Endothelial cell of umbilical vein (primary cell): ENCODE results near the gene XDH. TPM values are rescaled to one million over a fixed set of nuclear protein-coding genes. Genes with fewer than 3 reads are reported as not detected.

Experiments
- BruUV-seq: library from RNA; stranded (reverse); fragments of 400-500 nt; replicated peaks from 2 replicates; lab custom pipeline; 2021; lab: Mats Ljungman, UMichigan
- CTCF ChIA-PET: fragments of 300-600, 350-600 bp; sonication (Branson Sonifier 250); formaldehyde crosslinking; loops from one replicate; lab custom pipeline; 2021; ENCODE audit warnings: antibody characterized with exemption, inconsistent platforms; lab: Charles Lee
- POLR2A ChIA-PET: fragments of 300-600, 350-600 bp; sonication (Branson Sonifier 250); formaldehyde crosslinking; loops from one replicate; lab custom pipeline; 2021; ENCODE audit warnings: antibody characterized with exemption, inconsistent platforms; lab: Charles Lee
- DNase-seq: peaks from one replicate; pipeline ENCODE4 v3.0.0-alpha.2; 2011; ENCODE audit warnings: low read depth, low spot score
- FAIRE-seq: peaks from 2 replicates; lab custom pipeline; 2011; peaks lifted over from hg19 to GRCh38; lab: Jason Lieb, UNC
- H2AFZ ChIP-seq: 2 replicates; pipeline ENCODE4 v1.6.0; 2012; ENCODE audit warnings: low read depth, low read length, control low read depth, inconsistent platforms
- H3K27ac ChIP-seq: 2 replicates; pipeline ENCODE4 v1.5.1; 2011; ENCODE audit warnings: low read depth, mild to moderate bottlenecking, control low read depth, low read length, moderate library complexity; ENCODE audit not compliant: insufficient read depth
- H3K27me3 ChIP-seq, 2 experiments: 2 replicates each; pipeline versions ENCODE4 v1.6.0 to v1.6.1; 2011; ENCODE audit warnings: low read length in 2 of 2, mixed read lengths in 1 of 2; ENCODE audit not compliant: control insufficient read depth in 2 of 2, insufficient read depth in 2 of 2
- H3K36me3 ChIP-seq, 2 experiments: 2 replicates in 1 of 2; 3 replicates in 1 of 2; pipeline ENCODE4 v1.5.1; 2011; ENCODE audit warnings: low read length in 2 of 2, mild to moderate bottlenecking in 1 of 2, moderate library complexity in 1 of 2; ENCODE audit not compliant: control insufficient read depth in 2 of 2, insufficient read depth in 2 of 2; ENCODE audit errors: extremely low read depth in 1 of 2
- H3K4me1 ChIP-seq: 3 replicates; pipeline ENCODE4 v1.5.1; 2011; ENCODE audit warnings: mild to moderate bottlenecking, low read length; ENCODE audit not compliant: control insufficient read depth, insufficient read depth; ENCODE audit errors: extremely low read depth
- H3K4me2 ChIP-seq: 2 replicates; pipeline ENCODE4 v1.6.1; 2011; ENCODE audit warnings: low read length, control low read depth, mixed read lengths; ENCODE audit not compliant: insufficient read depth
- H3K4me3 ChIP-seq, 3 experiments: fragments of 200-600 bp in 1 of 3; sonication (generic), shearing (Covaris generic) in 1 of 3; replicated peaks in 1 of 3; 2 replicates each; pipeline ENCODE4 v1.5.1; 2011 to 2016; ENCODE audit warnings: control low read depth in 3 of 3, low read length in 3 of 3, mild to moderate bottlenecking in 2 of 3, inconsistent platforms in 1 of 3, low read depth in 1 of 3, moderate library complexity in 1 of 3; ENCODE audit not compliant: insufficient read depth in 1 of 3
- H3K79me2 ChIP-seq: 2 replicates; pipeline ENCODE4 v1.6.0; 2012; ENCODE audit warnings: low read length, inconsistent platforms; ENCODE audit not compliant: control insufficient read depth, insufficient read depth
- H3K9ac ChIP-seq: replicated peaks from 2 replicates; pipeline ENCODE3; 2011; ENCODE audit warnings: low read length, control low read depth; ENCODE audit not compliant: insufficient read depth; ENCODE audit errors: extremely low read depth
- H3K9me1 ChIP-seq: replicated peaks from 3 replicates; pipeline ENCODE4 v1.6.0; 2011; ENCODE audit warnings: mild to moderate bottlenecking, low read length; ENCODE audit not compliant: control insufficient read depth, insufficient read depth; ENCODE audit errors: extremely low read depth
- H3K9me3 ChIP-seq: replicated peaks from 2 replicates; pipeline ENCODE4 v1.5.1; 2012; ENCODE audit warnings: low read length, inconsistent platforms; ENCODE audit not compliant: control insufficient read depth, insufficient read depth
- H4K20me1 ChIP-seq: replicated peaks from 2 replicates; pipeline ENCODE3; 2011; ENCODE audit warnings: mild to moderate bottlenecking, low read length; ENCODE audit not compliant: control insufficient read depth, insufficient read depth; ENCODE audit errors: extremely low read depth
- EZH2 ChIP-seq: IDR thresholded peaks from 2 replicates; pipeline ENCODE4 v1.6.1; 2012; ENCODE audit warnings: borderline replicate concordance, low read depth, mild to moderate bottlenecking, moderate library complexity, low read length, inconsistent platforms; ENCODE audit not compliant: severe bottlenecking
- FOS ChIP-seq: IDR thresholded peaks from 2 replicates; pipeline ENCODE4 v1.6.1; 2011; ENCODE audit warnings: mild to moderate bottlenecking, low read length, moderate library complexity, borderline replicate concordance; ENCODE audit not compliant: insufficient read depth
- GATA2 ChIP-seq: IDR thresholded peaks from 2 replicates; pipeline ENCODE4 v1.7.0; 2011; ENCODE audit warnings: low read depth, mild to moderate bottlenecking, moderate library complexity, mixed read lengths, low read length; ENCODE audit not compliant: insufficient read length, insufficient read depth
- JUN ChIP-seq: IDR thresholded peaks from 2 replicates; pipeline ENCODE4 v1.6.1; 2011; ENCODE audit warnings: borderline replicate concordance, low read depth; ENCODE audit not compliant: insufficient read length, insufficient read depth
- MYC ChIP-seq: IDR thresholded peaks from one replicate; pipeline ENCODE4 v1.6.1; 2011; ENCODE audit warnings: mild to moderate bottlenecking, low read depth, low read length
- POLR2A ChIP-seq: IDR thresholded peaks from 2 replicates; pipeline ENCODE4 v1.6.1; 2012; ENCODE audit warnings: low read depth, mild to moderate bottlenecking, control low read depth, low read length
- POLR2AphosphoS5 ChIP-seq: IDR thresholded peaks from 2 replicates; pipeline ENCODE4 v1.6.1; 2012; ENCODE audit warnings: low read depth, mild to moderate bottlenecking, control low read depth, low read length, moderate library complexity; ENCODE audit not compliant: insufficient read depth
- dilution Hi-C: fragments of 300-500 bp; cut with MboI; formaldehyde crosslinking; loops from one replicate; pipeline ENCODE4 v1.15.0; 2019; ENCODE audit warnings: low sequenced_read_pairs; ENCODE audit not compliant: extremely low pct_ligation_motif_present
- intact Hi-C: fragments of 100-400 bp; cut with micrococcal nuclease; formaldehyde crosslinking; loops from one replicate; pipeline ENCODE4 v1.10.0; 2022
- polyA plus RNA-seq, 4 experiments: library from polyadenylated mRNA; depleted of rRNA in 3 of 4; stranded (reverse) in 3 of 4; unstranded in 1 of 4; fragments of >200 nt; gene quantifications; 2 replicates each; pipeline versions ENCODE4 v1.2.1 to v1.2.3, GENCODE V29; 2011 to 2012; ENCODE audit warnings: missing spikeins in 1 of 4
- total RNA-seq: library from RNA; stranded (reverse); gene quantifications from 2 replicates; pipeline ENCODE4 v1.2.3, GENCODE V29; 2021
- TF ChIP-seq, protein P1 (sequence below), 2 donors: IDR thresholded peaks; 1 replicate in 1 of 2; 2 replicates in 1 of 2; pipeline ENCODE4 v1.5.1; 2011; ENCODE audit warnings: low read length in 2 of 2, mild to moderate bottlenecking in 2 of 2, moderate library complexity in 2 of 2, control low read depth in 1 of 2, inconsistent platforms in 1 of 2, low read depth in 1 of 2; ENCODE audit not compliant: insufficient read depth in 1 of 2; ENCODE audit errors: extremely low read depth in 1 of 2
- TF ChIP-seq, protein P2 (sequence below): IDR thresholded peaks from 2 replicates; pipeline ENCODE4 v1.6.1; 2011; ENCODE audit not compliant: insufficient read depth, insufficient read length

Gene XDH
- total and polyA plus RNA-seq, 2 donors (not counting 3 experiments of a cell fraction or from before 2014, with no cell fraction given), result not detected

DNA sequence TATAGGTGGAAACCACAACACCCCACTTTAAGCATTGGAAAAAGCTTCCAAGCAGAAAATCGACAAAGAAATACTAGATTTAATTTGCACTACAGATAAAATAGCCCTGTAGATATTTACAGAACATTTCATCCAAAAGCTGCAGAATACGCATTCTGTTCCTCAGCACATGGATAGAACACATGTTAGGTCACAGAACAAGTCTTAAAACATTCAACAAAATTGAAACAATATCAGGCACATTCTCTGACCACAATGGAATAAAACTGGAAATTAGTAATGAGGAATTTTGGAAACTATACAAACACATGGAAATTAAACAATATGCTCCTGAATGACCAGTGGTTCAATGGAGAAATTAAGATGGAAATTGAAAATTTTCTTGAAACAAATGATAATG is 27.8 kb upstream of the XDH start:
- CTCF ChIA-PET, result no interaction called here

DNA sequence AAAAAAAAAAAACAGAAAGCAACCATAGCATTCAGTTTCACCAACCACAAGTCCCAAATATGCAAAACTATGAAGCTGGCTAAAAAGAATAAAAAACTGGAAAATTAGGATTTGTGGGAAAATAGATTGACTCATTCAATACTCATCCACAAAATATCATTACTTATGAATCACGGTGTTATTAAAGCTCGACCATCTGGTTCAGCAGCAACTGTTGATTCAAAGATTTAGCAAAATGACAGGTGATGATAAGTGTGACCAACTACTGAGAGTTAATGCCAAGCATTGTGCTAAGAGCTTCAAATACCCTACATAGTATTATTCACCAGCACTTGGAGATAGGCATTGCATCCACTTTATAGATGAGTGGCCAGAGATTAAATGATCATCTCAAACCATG is 26.2 kb upstream of the XDH start:
- Histone ChIP-seq H2AFZ (no peak overlapping the region), H3K4me2 (no peak overlapping the region), H3K27me3 (no peaks in the 10 kb centered on the region), H3K9me3 (no peaks in the 10 kb centered on the region), H3K27ac (no peak overlapping the region), H3K9ac (no peak overlapping the region), H4K20me1 (no peaks in the 10 kb centered on the region), H3K36me3 (no peaks in the 10 kb centered on the region), H3K79me2 (no peaks in the 10 kb centered on the region), H3K4me1 (no peaks in the 10 kb centered on the region), H3K4me3 (no peak overlapping the region), H3K9me1 (no peaks in the 10 kb centered on the region)
- FAIRE-seq, result no peak
- ChIA-PET POLR2A (no interaction called here), CTCF (interaction anchor here (0.6 kb wide), 1 partner anchor 285 kb away, joined by 3 read pairs; no protein-coding TSS in a partner anchor)
- intact Hi-C loops (no loop called here), dilution Hi-C loops (no loop called here)
- TF ChIP-seq MYC (no peak), EZH2 (no peak), JUN (no peak), POLR2AphosphoS5 (no peak), GATA2 (no peak), POLR2A (no peak), FOS (no peak)
- TF ChIP-seq, protein P1, sequence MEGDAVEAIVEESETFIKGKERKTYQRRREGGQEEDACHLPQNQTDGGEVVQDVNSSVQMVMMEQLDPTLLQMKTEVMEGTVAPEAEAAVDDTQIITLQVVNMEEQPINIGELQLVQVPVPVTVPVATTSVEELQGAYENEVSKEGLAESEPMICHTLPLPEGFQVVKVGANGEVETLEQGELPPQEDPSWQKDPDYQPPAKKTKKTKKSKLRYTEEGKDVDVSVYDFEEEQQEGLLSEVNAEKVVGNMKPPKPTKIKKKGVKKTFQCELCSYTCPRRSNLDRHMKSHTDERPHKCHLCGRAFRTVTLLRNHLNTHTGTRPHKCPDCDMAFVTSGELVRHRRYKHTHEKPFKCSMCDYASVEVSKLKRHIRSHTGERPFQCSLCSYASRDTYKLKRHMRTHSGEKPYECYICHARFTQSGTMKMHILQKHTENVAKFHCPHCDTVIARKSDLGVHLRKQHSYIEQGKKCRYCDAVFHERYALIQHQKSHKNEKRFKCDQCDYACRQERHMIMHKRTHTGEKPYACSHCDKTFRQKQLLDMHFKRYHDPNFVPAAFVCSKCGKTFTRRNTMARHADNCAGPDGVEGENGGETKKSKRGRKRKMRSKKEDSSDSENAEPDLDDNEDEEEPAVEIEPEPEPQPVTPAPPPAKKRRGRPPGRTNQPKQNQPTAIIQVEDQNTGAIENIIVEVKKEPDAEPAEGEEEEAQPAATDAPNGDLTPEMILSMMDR (IDR thresholded peaks at IDR 0.05; ENCODE audit: extremely low read depth in 1 of 2, insufficient read depth in 1 of 2, low read depth in 1 of 2, low read length in 2 of 2), result no peak
- TF ChIP-seq, protein P2, sequence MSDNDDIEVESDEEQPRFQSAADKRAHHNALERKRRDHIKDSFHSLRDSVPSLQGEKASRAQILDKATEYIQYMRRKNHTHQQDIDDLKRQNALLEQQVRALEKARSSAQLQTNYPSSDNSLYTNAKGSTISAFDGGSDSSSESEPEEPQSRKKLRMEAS, result no peak
- no TSS peak for BruUV-seq
- DNase-seq, result no peak

More for the DNA sequence above, 27.8 kb upstream of the XDH start:
- intact Hi-C loops, result no loop called here
- H3K27me3 ChIP-seq, result no peaks in the 10 kb centered on the region
- TF ChIP-seq, protein P2, result no peak
- no peak for TF ChIP-seq JUN
- BruUV-seq, result no TSS peak
- H3K4me3 ChIP-seq, result no peak overlapping the region
- no peak for FAIRE-seq
- no peaks in the 10 kb centered on the region for H3K79me2 ChIP-seq
- no peaks in the 10 kb centered on the region for H3K9me1 ChIP-seq
- dilution Hi-C loops, result no loop called here
- no peak overlapping the region for H3K4me2 ChIP-seq
- no peaks in the 10 kb centered on the region for H4K20me1 ChIP-seq
- H3K9ac ChIP-seq, result no peak overlapping the region
- H3K36me3 ChIP-seq, result no peaks in the 10 kb centered on the region
- no peaks in the 10 kb centered on the region for H3K9me3 ChIP-seq
- H2AFZ ChIP-seq, result no peak overlapping the region
- POLR2A ChIA-PET, result no interaction called here
- no peak for DNase-seq
- no peak overlapping the region for H3K27ac ChIP-seq
- no peaks in the 10 kb centered on the region for H3K4me1 ChIP-seq
